ENCODE measurements around the gene SMAD6.

DNA sequence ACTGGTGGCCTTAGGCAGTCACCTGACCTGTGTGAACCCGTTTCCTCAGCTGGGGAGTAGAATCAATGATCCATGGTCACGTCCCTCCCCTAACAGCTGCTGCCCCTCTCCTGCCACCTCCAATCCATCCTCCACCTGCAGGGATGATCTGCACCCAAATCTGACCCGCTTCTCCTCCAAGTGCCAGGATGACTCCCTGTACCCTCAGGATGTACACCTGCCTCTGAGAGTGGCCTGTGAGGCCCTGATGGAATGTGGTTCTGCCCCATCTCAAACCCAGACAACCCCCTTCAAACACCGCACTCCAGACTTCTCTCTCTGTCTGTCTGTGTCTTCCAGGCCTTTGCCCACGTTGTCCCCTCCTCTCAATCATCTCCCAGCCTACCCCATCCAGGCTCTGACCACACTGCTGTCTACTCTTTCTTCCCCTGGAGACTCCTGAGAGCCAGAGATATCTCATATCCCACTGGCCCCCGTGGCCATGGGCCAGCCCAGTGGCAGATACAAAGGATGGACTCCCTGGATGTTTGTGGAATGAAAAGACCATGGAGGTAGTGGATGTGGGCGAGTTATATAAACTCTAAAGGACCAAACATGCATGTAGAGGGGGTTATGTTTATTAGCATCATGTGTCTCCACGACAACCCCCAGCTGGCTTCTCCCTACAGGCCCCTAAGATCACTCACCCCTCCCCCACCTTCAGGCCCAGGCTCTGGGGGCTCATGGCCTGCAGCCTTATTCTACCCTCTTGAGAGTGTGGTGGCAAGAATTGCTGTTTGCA, 84.9 kb downstream of the SMAD6 start:
- no peak for TF ChIP-seq CTCF (IDR thresholded peaks at IDR 0.05)
- no peak for TF ChIP-seq POLR2AphosphoS5 (IDR thresholded peaks at IDR 0.05; ENCODE audit: low read depth, low read length)
- no peak for TF ChIP-seq RFX5 (IDR thresholded peaks at IDR 0.05; ENCODE audit: low read length)
- TF ChIP-seq YY1 (IDR thresholded peaks at IDR 0.05; ENCODE audit: low read depth): no peak
- TF ChIP-seq, protein P1, sequence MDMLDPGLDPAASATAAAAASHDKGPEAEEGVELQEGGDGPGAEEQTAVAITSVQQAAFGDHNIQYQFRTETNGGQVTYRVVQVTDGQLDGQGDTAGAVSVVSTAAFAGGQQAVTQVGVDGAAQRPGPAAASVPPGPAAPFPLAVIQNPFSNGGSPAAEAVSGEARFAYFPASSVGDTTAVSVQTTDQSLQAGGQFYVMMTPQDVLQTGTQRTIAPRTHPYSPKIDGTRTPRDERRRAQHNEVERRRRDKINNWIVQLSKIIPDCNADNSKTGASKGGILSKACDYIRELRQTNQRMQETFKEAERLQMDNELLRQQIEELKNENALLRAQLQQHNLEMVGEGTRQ (IDR thresholded peaks at IDR 0.05; ENCODE audit: borderline replicate concordance, low read depth, low read length): no peak
- TF ChIP-seq EZH2phosphoT487 (IDR thresholded peaks at IDR 0.05; ENCODE audit: borderline replicate concordance, low read depth): no peak
- TF ChIP-seq SMC3 (IDR thresholded peaks at IDR 0.05; ENCODE audit: low read depth, low read length): no peak
- no peak for TF ChIP-seq MXI1 (IDR thresholded peaks at IDR 0.05; ENCODE audit: low read depth, low read length)

All from SK-N-SH (cell line).